ENCODE measurements around the gene JPH2.
A peak's percentile ranks its signal among the peaks of the same experiment; 100 is the strongest.

JPH2 gene

DNA sequence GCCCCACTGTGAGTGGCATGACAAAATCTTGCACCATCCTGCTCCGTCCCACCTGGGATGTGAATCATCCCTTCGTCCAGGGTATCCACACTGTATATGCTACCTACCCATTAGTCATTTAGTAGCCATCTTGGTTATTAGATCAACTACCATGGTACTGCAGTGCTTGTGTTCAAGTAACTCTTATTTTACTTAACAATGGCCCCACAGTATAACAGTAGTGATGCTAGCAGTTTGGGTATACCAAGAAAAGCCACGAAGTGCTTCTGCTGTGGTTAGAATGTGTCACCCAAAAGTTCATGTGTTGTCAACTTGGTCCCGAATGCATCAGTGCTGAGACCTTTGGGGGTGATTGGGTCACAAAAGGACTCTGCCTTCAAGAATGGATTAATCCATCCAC lies 11.9 kb upstream of the JPH2 start:
- no peak for ATAC-seq
- TF ChIP-seq, protein P1, sequence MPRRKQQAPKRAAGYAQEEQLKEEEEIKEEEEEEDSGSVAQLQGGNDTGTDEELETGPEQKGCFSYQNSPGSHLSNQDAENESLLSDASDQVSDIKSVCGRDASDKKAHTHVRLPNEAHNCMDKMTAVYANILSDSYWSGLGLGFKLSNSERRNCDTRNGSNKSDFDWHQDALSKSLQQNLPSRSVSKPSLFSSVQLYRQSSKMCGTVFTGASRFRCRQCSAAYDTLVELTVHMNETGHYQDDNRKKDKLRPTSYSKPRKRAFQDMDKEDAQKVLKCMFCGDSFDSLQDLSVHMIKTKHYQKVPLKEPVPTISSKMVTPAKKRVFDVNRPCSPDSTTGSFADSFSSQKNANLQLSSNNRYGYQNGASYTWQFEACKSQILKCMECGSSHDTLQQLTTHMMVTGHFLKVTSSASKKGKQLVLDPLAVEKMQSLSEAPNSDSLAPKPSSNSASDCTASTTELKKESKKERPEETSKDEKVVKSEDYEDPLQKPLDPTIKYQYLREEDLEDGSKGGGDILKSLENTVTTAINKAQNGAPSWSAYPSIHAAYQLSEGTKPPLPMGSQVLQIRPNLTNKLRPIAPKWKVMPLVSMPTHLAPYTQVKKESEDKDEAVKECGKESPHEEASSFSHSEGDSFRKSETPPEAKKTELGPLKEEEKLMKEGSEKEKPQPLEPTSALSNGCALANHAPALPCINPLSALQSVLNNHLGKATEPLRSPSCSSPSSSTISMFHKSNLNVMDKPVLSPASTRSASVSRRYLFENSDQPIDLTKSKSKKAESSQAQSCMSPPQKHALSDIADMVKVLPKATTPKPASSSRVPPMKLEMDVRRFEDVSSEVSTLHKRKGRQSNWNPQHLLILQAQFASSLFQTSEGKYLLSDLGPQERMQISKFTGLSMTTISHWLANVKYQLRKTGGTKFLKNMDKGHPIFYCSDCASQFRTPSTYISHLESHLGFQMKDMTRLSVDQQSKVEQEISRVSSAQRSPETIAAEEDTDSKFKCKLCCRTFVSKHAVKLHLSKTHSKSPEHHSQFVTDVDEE (CRISPR knock-in tag; IDR thresholded peaks at IDR 0.05) = no peak
- TF ChIP-seq, protein P2, sequence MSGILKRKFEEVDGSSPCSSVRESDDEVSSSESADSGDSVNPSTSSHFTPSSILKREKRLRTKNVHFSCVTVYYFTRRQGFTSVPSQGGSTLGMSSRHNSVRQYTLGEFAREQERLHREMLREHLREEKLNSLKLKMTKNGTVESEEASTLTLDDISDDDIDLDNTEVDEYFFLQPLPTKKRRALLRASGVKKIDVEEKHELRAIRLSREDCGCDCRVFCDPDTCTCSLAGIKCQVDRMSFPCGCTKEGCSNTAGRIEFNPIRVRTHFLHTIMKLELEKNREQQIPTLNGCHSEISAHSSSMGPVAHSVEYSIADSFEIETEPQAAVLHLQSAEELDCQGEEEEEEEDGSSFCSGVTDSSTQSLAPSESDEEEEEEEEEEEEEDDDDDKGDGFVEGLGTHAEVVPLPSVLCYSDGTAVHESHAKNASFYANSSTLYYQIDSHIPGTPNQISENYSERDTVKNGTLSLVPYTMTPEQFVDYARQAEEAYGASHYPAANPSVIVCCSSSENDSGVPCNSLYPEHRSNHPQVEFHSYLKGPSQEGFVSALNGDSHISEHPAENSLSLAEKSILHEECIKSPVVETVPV (CRISPR knock-in tag; IDR thresholded peaks at IDR 0.05) = no peak
- TF ChIP-seq SNAI2 (CRISPR knock-in tag; IDR thresholded peaks at IDR 0.05) = no peak
- TF ChIP-seq, protein P3, sequence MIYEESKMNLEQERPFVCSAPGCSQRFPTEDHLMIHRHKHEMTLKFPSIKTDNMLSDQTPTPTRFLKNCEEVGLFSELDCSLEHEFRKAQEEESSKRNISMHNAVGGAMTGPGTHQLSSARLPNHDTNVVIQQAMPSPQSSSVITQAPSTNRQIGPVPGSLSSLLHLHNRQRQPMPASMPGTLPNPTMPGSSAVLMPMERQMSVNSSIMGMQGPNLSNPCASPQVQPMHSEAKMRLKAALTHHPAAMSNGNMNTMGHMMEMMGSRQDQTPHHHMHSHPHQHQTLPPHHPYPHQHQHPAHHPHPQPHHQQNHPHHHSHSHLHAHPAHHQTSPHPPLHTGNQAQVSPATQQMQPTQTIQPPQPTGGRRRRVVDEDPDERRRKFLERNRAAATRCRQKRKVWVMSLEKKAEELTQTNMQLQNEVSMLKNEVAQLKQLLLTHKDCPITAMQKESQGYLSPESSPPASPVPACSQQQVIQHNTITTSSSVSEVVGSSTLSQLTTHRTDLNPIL (CRISPR knock-in tag; IDR thresholded peaks at IDR 0.05; ENCODE audit: low read depth) = no peak

DNA sequence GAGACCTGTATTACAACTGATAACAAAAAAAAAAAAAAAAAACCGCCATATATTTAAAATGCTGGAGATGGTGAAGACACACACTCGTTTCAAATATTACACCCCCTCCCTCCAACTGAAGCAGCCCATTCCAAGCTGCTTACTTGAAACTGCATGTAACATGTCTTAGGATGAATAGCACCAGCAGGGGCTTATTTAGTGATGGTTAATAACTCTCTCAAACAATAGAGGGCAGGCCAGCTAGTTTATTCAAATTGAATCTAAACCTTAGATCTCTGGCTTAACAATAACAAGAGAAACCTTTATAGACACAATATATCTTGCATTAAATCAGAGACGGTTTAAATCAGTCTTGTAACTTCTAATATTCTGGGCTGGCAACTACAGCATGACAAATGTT lies 9.3 kb upstream of the JPH2 start:
- TF ChIP-seq ESRRG (CRISPR knock-in tag; IDR thresholded peaks at IDR 0.05) = no peak
- TF ChIP-seq, protein P3 (CRISPR knock-in tag; IDR thresholded peaks at IDR 0.05; ENCODE audit: low read depth) = no peak
- TF ChIP-seq, protein P2 (CRISPR knock-in tag; IDR thresholded peaks at IDR 0.05) = no peak
- TF ChIP-seq TCF4 (CRISPR knock-in tag; IDR thresholded peaks at IDR 0.05; ENCODE audit: borderline replicate concordance) = no peak
- TF ChIP-seq TOX (CRISPR knock-in tag; IDR thresholded peaks at IDR 0.05; ENCODE audit: borderline replicate concordance) = no peak
- no peak for TF ChIP-seq RARB (CRISPR knock-in tag; IDR thresholded peaks at IDR 0.05)
- TF ChIP-seq, protein P1 (CRISPR knock-in tag; IDR thresholded peaks at IDR 0.05) = no peak
- no peak for TF ChIP-seq ZNF8 (CRISPR knock-in tag; IDR thresholded peaks at IDR 0.05)
- peak; percentile 85 for ATAC-seq

DNA sequence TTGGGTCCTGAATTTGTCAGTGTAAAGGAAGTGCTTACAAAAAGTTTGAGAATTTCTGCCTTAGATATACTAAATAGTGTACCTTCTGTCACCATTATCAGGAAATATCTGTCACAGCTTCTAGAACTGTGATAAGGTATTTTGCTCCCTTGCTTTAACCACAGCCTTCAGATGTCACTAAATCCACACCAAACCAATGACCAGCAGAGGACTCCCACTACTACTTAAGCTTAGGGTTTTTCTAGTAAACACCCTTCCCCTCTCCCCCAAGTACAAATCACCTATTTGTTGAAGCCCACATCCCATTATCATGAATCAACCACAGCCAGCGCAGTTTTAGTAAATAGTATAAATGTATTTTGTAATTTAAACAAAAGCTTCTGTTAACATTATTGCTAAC lies 8.6 kb upstream of the JPH2 start:
- no peak for ATAC-seq
- TF ChIP-seq BACH2 (CRISPR knock-in tag; IDR thresholded peaks at IDR 0.05; ENCODE audit: borderline replicate concordance) (no peak), ZNF70 (CRISPR knock-in tag; IDR thresholded peaks at IDR 0.05) (no peak), RARB (CRISPR knock-in tag; IDR thresholded peaks at IDR 0.05) (no peak), PPARA (CRISPR knock-in tag; IDR thresholded peaks at IDR 0.05; ENCODE audit: borderline replicate concordance) (no peak), ISL1 (CRISPR knock-in tag; IDR thresholded peaks at IDR 0.05) (no peak), SNAI2 (CRISPR knock-in tag; IDR thresholded peaks at IDR 0.05) (no peak), TOX (CRISPR knock-in tag; IDR thresholded peaks at IDR 0.05; ENCODE audit: borderline replicate concordance) (no peak), ZNF565 (CRISPR knock-in tag; conservative IDR thresholded peaks at IDR 0.05; ENCODE audit: low read depth) (no peak), ZFP3 (CRISPR knock-in tag; IDR thresholded peaks at IDR 0.05) (no peak), GLIS3 (CRISPR knock-in tag; IDR thresholded peaks at IDR 0.05) (no peak), TCF4 (CRISPR knock-in tag; IDR thresholded peaks at IDR 0.05; ENCODE audit: borderline replicate concordance) (no peak), ARNTL (CRISPR knock-in tag; IDR thresholded peaks at IDR 0.05; ENCODE audit: borderline replicate concordance, low read depth) (no peak), ZC3H10 (CRISPR knock-in tag; IDR thresholded peaks at IDR 0.05) (no peak), OSR1 (CRISPR knock-in tag; IDR thresholded peaks at IDR 0.05) (no peak)
- TF ChIP-seq, protein P1 (CRISPR knock-in tag; IDR thresholded peaks at IDR 0.05) = no peak
- TF ChIP-seq, protein P2 (CRISPR knock-in tag; IDR thresholded peaks at IDR 0.05) = no peak
